Lower leg skin (tissue), 3 donors: ENCODE data around the gene MAGI2.

ENCODE experiments used
- CTCF ChIP-seq, 3 donors: fragments of 450-650 bp; IDR thresholded peaks; one replicate each; pipeline ENCODE4 v1.5.1; 2016; ENCODE audit warnings: antibody characterized with exemption in 3 of 3, mild to moderate bottlenecking in 3 of 3, moderate library complexity in 2 of 3
- POLR2A ChIP-seq, 2 donors: fragments of 450-650 bp; IDR thresholded peaks; one replicate each; pipeline ENCODE4 v1.6.1; 2016 to 2017; ENCODE audit warnings: antibody characterized with exemption in 2 of 2, mild to moderate bottlenecking in 1 of 2, moderate library complexity in 1 of 2

DNA sequence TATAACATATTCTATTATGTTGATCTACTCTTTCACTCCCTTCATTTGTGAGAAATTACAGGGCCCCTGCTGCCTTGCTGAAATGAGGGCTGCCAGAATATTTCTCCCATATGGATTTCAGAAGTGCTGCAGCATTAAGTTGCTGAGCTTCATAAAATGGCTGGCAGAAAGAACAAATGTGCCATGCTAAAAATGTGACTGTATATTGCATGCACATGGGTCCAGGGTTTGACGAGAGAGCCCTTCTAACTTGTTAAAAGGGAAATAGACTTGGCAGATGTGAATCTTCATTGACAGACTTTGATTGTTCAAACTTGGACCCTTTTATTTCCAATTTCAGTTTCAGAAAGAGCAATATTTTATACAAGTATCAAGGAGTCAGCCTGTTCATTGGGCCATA is 1186.3 kb downstream of the MAGI2 start:
- TF ChIP-seq POLR2A (IDR thresholded peaks at IDR 0.05), result no peak
- TF ChIP-seq CTCF (IDR thresholded peaks at IDR 0.05), result no peak
